GM04504 (cell line): Measurements from ENCODE around the gene PPIP5K2.
A peak's percentile ranks its signal among the peaks of the same experiment; 100 is the strongest.

Experiments
- DNase-seq: peaks from one replicate; pipeline ENCODE4 v3.0.0-alpha.2; 2012; ENCODE audit warnings: low read depth

The PPIP5K2 gene

GRCh38 chr5:103247118-103247517 lies 127.0 kb downstream of the PPIP5K2 start:
- no peak for DNase-seq

- no peak for DNase-seq
Measured at GRCh38 chr5:103249068-103249467, 129.0 kb downstream of the PPIP5K2 start.

- DNase-seq = no peak
Measured at GRCh38 chr5:103254921-103255320, 134.8 kb downstream of the PPIP5K2 start.

- no peak for DNase-seq
Measured at GRCh38 chr5:103255691-103256090, 135.6 kb downstream of the PPIP5K2 start.

- DNase-seq = no peak
Measured at GRCh38 chr5:103256178-103256577, 136.1 kb downstream of the PPIP5K2 start.

- peak; percentile 96 for DNase-seq
Measured at GRCh38 chr5:103258368-103258956, 138.4 kb downstream of the PPIP5K2 start, which contains the start of gene MACIR. Gene MACIR, plus strand, starts transcription at chr5:103258763. Its CDS starts 17,157 bp downstream, at chr5:103275920.

GRCh38 chr5:103258957-103259704 lies 139.0 kb downstream of the PPIP5K2 start:
- peak; percentile 18 for DNase-seq

GRCh38 chr5:103259705-103260355 lies 139.7 kb downstream of the PPIP5K2 start:
- peak; percentile 16 for DNase-seq

- no peak for DNase-seq
Measured at GRCh38 chr5:103260951-103261350, 140.8 kb downstream of the PPIP5K2 start.
